ENCODE data around the gene CDH6.

The CDH6 gene

GRCh38 chr5:31197183-31197582 is 3.7 kb downstream of the CDH6 start:
- Histone ChIP-seq H3K27ac (ENCODE audit: low read length) (no peak overlapping the region), H3K36me3 (ENCODE audit: control insufficient read depth in 2 of 2, insufficient read depth in 2 of 2, low read length in 2 of 2) (no peaks in the 10 kb centered on the region), H3K9ac (ENCODE audit: low read length in 2 of 2) (no peak overlapping the region), H3K4me1 (ENCODE audit: control insufficient read depth, insufficient read depth, low read length) (peaks cover 5% of the 10 kb centered on the region), H3K4me3 (ENCODE audit: low read length in 2 of 2) (no peak overlapping the region), H3K9me3 (ENCODE audit: control insufficient read depth in 2 of 2, low read length in 2 of 2) (no peaks in the 10 kb centered on the region), H3K27me3 (ENCODE audit: control insufficient read depth in 1 of 2, insufficient read depth in 2 of 2, low read length in 2 of 2) (peaks cover 14 to 24% of the 10 kb centered on the region in 2 donors)

- H3K4me1 ChIP-seq (ENCODE audit: control insufficient read depth, insufficient read depth, low read length): no peaks in the 10 kb centered on the region
Observed at GRCh38 chr5:31204958-31205357, 11.5 kb downstream of the CDH6 start.

GRCh38 chr5:31208043-31208442 is 14.6 kb downstream of the CDH6 start:
- H3K4me1 ChIP-seq (ENCODE audit: control insufficient read depth, insufficient read depth, low read length): no peaks in the 10 kb centered on the region
- H3K36me3 ChIP-seq (ENCODE audit: control insufficient read depth in 2 of 2, insufficient read depth in 2 of 2, low read length in 2 of 2): no peaks in the 10 kb centered on the region
- H3K9ac ChIP-seq (ENCODE audit: low read length in 2 of 2): no peak overlapping the region
- no peak overlapping the region for H3K27ac ChIP-seq (ENCODE audit: low read length)
- H3K9me3 ChIP-seq (ENCODE audit: control insufficient read depth in 2 of 2, low read length in 2 of 2): no peaks in the 10 kb centered on the region
- peaks cover 0 to 3% of the 10 kb centered on the region in 2 donors for H3K27me3 ChIP-seq (ENCODE audit: control insufficient read depth in 1 of 2, insufficient read depth in 2 of 2, low read length in 2 of 2)
- no peak overlapping the region for H3K4me3 ChIP-seq (ENCODE audit: low read length in 2 of 2)

More at GRCh38 chr5:31204958-31205357, 11.5 kb downstream of the CDH6 start:
- H3K27me3 ChIP-seq (ENCODE audit: control insufficient read depth in 1 of 2, insufficient read depth in 2 of 2, low read length in 2 of 2): no peaks in the 10 kb centered on the region
- no peak overlapping the region for H3K9ac ChIP-seq (ENCODE audit: low read length in 2 of 2)
- H3K4me3 ChIP-seq (ENCODE audit: low read length in 2 of 2): no peak overlapping the region
- H3K27ac ChIP-seq (ENCODE audit: low read length): no peak overlapping the region
- no peaks in the 10 kb centered on the region for H3K36me3 ChIP-seq (ENCODE audit: control insufficient read depth in 2 of 2, insufficient read depth in 2 of 2, low read length in 2 of 2)
- no peaks in the 10 kb centered on the region for H3K9me3 ChIP-seq (ENCODE audit: control insufficient read depth in 2 of 2, low read length in 2 of 2)

- Histone ChIP-seq H3K27me3 (ENCODE audit: control insufficient read depth in 1 of 2, insufficient read depth in 2 of 2, low read length in 2 of 2) (peaks cover 2 to 3% of the 10 kb centered on the region in 2 donors), H3K27ac (ENCODE audit: low read length) (no peak overlapping the region), H3K9me3 (ENCODE audit: control insufficient read depth in 2 of 2, low read length in 2 of 2) (no peaks in the 10 kb centered on the region), H3K36me3 (ENCODE audit: control insufficient read depth in 2 of 2, insufficient read depth in 2 of 2, low read length in 2 of 2) (no peaks in the 10 kb centered on the region), H3K9ac (ENCODE audit: low read length in 2 of 2) (no peak overlapping the region), H3K4me1 (ENCODE audit: control insufficient read depth, insufficient read depth, low read length) (no peaks in the 10 kb centered on the region), H3K4me3 (ENCODE audit: low read length in 2 of 2) (no peak overlapping the region)
Observed at GRCh38 chr5:31209334-31209733, 15.8 kb downstream of the CDH6 start.

GRCh38 chr5:31211098-31211497 is 17.6 kb downstream of the CDH6 start:
- Histone ChIP-seq H3K4me3 (ENCODE audit: low read length in 2 of 2) (no peak overlapping the region), H3K27me3 (ENCODE audit: control insufficient read depth in 1 of 2, insufficient read depth in 2 of 2, low read length in 2 of 2) (peaks cover 2 to 3% of the 10 kb centered on the region in 2 donors), H3K9me3 (ENCODE audit: control insufficient read depth in 2 of 2, low read length in 2 of 2) (no peaks in the 10 kb centered on the region), H3K27ac (ENCODE audit: low read length) (no peak overlapping the region), H3K4me1 (ENCODE audit: control insufficient read depth, insufficient read depth, low read length) (no peaks in the 10 kb centered on the region), H3K9ac (ENCODE audit: low read length in 2 of 2) (no peak overlapping the region), H3K36me3 (ENCODE audit: control insufficient read depth in 2 of 2, insufficient read depth in 2 of 2, low read length in 2 of 2) (no peaks in the 10 kb centered on the region)

GRCh38 chr5:31213257-31213656 is 19.8 kb downstream of the CDH6 start:
- no peak overlapping the region for H3K27ac ChIP-seq (ENCODE audit: low read length)
- peaks cover 2 to 3% of the 10 kb centered on the region in 2 donors for H3K27me3 ChIP-seq (ENCODE audit: control insufficient read depth in 1 of 2, insufficient read depth in 2 of 2, low read length in 2 of 2)
- no peak overlapping the region for H3K4me3 ChIP-seq (ENCODE audit: low read length in 2 of 2)
- no peak overlapping the region for H3K9ac ChIP-seq (ENCODE audit: low read length in 2 of 2)
- H3K9me3 ChIP-seq (ENCODE audit: control insufficient read depth in 2 of 2, low read length in 2 of 2): no peaks in the 10 kb centered on the region
- no peaks in the 10 kb centered on the region for H3K4me1 ChIP-seq (ENCODE audit: control insufficient read depth, insufficient read depth, low read length)
- no peaks in the 10 kb centered on the region for H3K36me3 ChIP-seq (ENCODE audit: control insufficient read depth in 2 of 2, insufficient read depth in 2 of 2, low read length in 2 of 2)

- no peak overlapping the region for H3K4me3 ChIP-seq (ENCODE audit: low read length in 2 of 2)
- H3K9ac ChIP-seq (ENCODE audit: low read length in 2 of 2): no peak overlapping the region
- no peaks in the 10 kb centered on the region for H3K9me3 ChIP-seq (ENCODE audit: control insufficient read depth in 2 of 2, low read length in 2 of 2)
- peaks cover 2 to 3% of the 10 kb centered on the region in 2 donors for H3K27me3 ChIP-seq (ENCODE audit: control insufficient read depth in 1 of 2, insufficient read depth in 2 of 2, low read length in 2 of 2)
- H3K36me3 ChIP-seq (ENCODE audit: control insufficient read depth in 2 of 2, insufficient read depth in 2 of 2, low read length in 2 of 2): no peaks in the 10 kb centered on the region
- H3K4me1 ChIP-seq (ENCODE audit: control insufficient read depth, insufficient read depth, low read length): no peaks in the 10 kb centered on the region
- H3K27ac ChIP-seq (ENCODE audit: low read length): no peak overlapping the region
Observed at GRCh38 chr5:31213705-31214121, 20.2 kb downstream of the CDH6 start.

- Histone ChIP-seq H3K27me3 (ENCODE audit: control insufficient read depth in 1 of 2, insufficient read depth in 2 of 2, low read length in 2 of 2) (peaks cover 2 to 3% of the 10 kb centered on the region in 2 donors), H3K9ac (ENCODE audit: low read length in 2 of 2) (no peak overlapping the region), H3K27ac (ENCODE audit: low read length) (no peak overlapping the region), H3K36me3 (ENCODE audit: control insufficient read depth in 2 of 2, insufficient read depth in 2 of 2, low read length in 2 of 2) (no peaks in the 10 kb centered on the region), H3K4me3 (ENCODE audit: low read length in 2 of 2) (no peak overlapping the region), H3K4me1 (ENCODE audit: control insufficient read depth, insufficient read depth, low read length) (no peaks in the 10 kb centered on the region), H3K9me3 (ENCODE audit: control insufficient read depth in 2 of 2, low read length in 2 of 2) (no peaks in the 10 kb centered on the region)
Observed at GRCh38 chr5:31214229-31214628, 20.7 kb downstream of the CDH6 start.

- no peak overlapping the region for H3K27ac ChIP-seq (ENCODE audit: low read length)
- H3K27me3 ChIP-seq (ENCODE audit: control insufficient read depth in 1 of 2, insufficient read depth in 2 of 2, low read length in 2 of 2): peaks cover 2 to 3% of the 10 kb centered on the region in 2 donors
- H3K4me1 ChIP-seq (ENCODE audit: control insufficient read depth, insufficient read depth, low read length): no peaks in the 10 kb centered on the region
Observed at GRCh38 chr5:31215236-31215635, 21.8 kb downstream of the CDH6 start.

GRCh38 chr5:31217446-31217845 is 24.0 kb downstream of the CDH6 start:
- no peak overlapping the region for H3K9ac ChIP-seq (ENCODE audit: low read length in 2 of 2)

More at GRCh38 chr5:31215236-31215635, 21.8 kb downstream of the CDH6 start:
- no peaks in the 10 kb centered on the region for H3K9me3 ChIP-seq (ENCODE audit: control insufficient read depth in 2 of 2, low read length in 2 of 2)
- H3K4me3 ChIP-seq (ENCODE audit: low read length in 2 of 2): no peak overlapping the region
- H3K36me3 ChIP-seq (ENCODE audit: control insufficient read depth in 2 of 2, insufficient read depth in 2 of 2, low read length in 2 of 2): no peaks in the 10 kb centered on the region
- H3K9ac ChIP-seq (ENCODE audit: low read length in 2 of 2): no peak overlapping the region

GRCh38 chr5:31218978-31219377 is 25.5 kb downstream of the CDH6 start:
- Histone ChIP-seq H3K4me3 (ENCODE audit: low read length in 2 of 2) (no peak overlapping the region), H3K36me3 (ENCODE audit: control insufficient read depth in 2 of 2, insufficient read depth in 2 of 2, low read length in 2 of 2) (no peaks in the 10 kb centered on the region), H3K27ac (ENCODE audit: low read length) (no peak overlapping the region), H3K9ac (ENCODE audit: low read length in 2 of 2) (no peak overlapping the region), H3K4me1 (ENCODE audit: control insufficient read depth, insufficient read depth, low read length) (no peaks in the 10 kb centered on the region), H3K9me3 (ENCODE audit: control insufficient read depth in 2 of 2, low read length in 2 of 2) (no peaks in the 10 kb centered on the region), H3K27me3 (ENCODE audit: control insufficient read depth in 1 of 2, insufficient read depth in 2 of 2, low read length in 2 of 2) (no peaks in the 10 kb centered on the region)

More at GRCh38 chr5:31217446-31217845, 24.0 kb downstream of the CDH6 start:
- Histone ChIP-seq H3K27ac (ENCODE audit: low read length) (no peak overlapping the region), H3K36me3 (ENCODE audit: control insufficient read depth in 2 of 2, insufficient read depth in 2 of 2, low read length in 2 of 2) (no peaks in the 10 kb centered on the region), H3K4me3 (ENCODE audit: low read length in 2 of 2) (no peak overlapping the region), H3K27me3 (ENCODE audit: control insufficient read depth in 1 of 2, insufficient read depth in 2 of 2, low read length in 2 of 2) (peaks cover 2% of the 10 kb centered on the region in 2 donors), H3K4me1 (ENCODE audit: control insufficient read depth, insufficient read depth, low read length) (no peaks in the 10 kb centered on the region), H3K9me3 (ENCODE audit: control insufficient read depth in 2 of 2, low read length in 2 of 2) (no peaks in the 10 kb centered on the region)

Measured in stomach smooth muscle (tissue), 2 donors.